HG03175 (cell line): ENCODE measurements around the gene ZBTB16.

Source experiments
- ATAC-seq: cut with Tn5 transposase; IDR thresholded peaks from one replicate; pipeline ENCODE4 v1.9.1; 2021; ENCODE audit warnings: mild to moderate bottlenecking, moderate library complexity; ENCODE audit not compliant: unreplicated experiment

The ZBTB16 gene

DNA sequence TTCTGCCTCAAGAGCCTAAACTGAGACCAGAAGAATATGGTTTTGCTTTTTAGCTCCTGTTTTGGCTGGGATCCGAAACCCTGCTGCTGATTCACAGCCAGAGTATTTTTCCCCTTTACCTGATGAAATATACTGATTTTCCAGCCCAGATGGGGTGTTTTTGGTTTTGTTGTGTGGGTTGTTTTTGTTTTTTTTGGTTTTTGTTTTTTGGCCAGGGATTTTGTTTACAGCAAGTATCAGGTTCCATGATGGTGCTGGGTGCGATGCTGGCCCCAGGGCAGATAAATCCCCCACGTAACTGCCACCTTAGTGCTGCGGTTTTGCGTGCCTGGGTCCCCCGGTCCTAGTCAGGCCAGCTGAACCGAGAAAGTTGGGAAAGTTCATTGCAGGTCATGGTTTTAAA lies 103.7 kb downstream of the ZBTB16 start:
- no peak for ATAC-seq

GRCh38 chr11:114163830-114164401 lies 104.4 kb downstream of the ZBTB16 start:
- ATAC-seq: no peak

GRCh38 chr11:114164546-114164945 lies 105.0 kb downstream of the ZBTB16 start:
- ATAC-seq: no peak

GRCh38 chr11:114165326-114166230 lies 106.1 kb downstream of the ZBTB16 start:
- ATAC-seq: no peak

GRCh38 chr11:114166362-114166761 lies 106.9 kb downstream of the ZBTB16 start:
- no peak for ATAC-seq

DNA sequence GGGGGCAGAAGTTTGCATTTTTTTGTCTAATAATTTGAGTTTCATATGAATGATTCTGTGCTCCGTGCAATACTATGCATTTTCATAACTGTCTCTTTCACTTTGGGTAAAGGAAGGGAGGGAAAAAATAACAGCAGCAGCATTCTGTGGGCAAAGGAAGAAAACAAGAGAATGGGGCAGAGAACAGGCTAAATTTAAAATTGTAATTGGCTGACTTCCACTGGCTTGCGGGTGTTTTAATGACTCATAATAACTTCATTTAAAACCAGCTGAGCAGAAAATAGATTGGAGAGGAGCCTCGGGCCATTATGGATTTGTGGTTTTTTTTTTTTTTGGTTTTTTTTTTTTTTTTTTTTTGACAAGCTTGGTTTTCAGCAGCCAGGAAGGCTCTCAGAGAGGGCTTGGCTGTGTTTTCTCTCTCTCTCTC lies 107.4 kb downstream of the ZBTB16 start:
- no peak for ATAC-seq

DNA sequence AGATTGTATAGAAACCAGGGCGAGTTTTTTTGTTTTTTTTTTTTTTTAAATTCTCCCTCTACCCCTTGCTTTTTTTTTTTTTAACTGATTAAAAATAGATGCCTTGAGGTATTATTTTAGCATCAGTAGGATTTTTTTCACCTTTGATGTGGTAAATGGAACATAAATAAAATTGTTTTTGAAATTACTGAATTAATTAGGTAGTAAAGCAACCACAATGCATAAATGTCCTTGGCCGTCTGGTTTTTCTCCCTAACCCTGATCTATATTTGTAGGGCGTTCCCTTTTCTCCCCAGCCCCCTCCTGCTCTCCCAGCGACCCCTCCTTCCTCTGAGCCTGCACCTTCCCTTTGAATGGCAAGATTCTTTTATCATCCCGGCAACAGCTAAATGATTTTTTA lies 107.8 kb downstream of the ZBTB16 start:
- no peak for ATAC-seq

DNA sequence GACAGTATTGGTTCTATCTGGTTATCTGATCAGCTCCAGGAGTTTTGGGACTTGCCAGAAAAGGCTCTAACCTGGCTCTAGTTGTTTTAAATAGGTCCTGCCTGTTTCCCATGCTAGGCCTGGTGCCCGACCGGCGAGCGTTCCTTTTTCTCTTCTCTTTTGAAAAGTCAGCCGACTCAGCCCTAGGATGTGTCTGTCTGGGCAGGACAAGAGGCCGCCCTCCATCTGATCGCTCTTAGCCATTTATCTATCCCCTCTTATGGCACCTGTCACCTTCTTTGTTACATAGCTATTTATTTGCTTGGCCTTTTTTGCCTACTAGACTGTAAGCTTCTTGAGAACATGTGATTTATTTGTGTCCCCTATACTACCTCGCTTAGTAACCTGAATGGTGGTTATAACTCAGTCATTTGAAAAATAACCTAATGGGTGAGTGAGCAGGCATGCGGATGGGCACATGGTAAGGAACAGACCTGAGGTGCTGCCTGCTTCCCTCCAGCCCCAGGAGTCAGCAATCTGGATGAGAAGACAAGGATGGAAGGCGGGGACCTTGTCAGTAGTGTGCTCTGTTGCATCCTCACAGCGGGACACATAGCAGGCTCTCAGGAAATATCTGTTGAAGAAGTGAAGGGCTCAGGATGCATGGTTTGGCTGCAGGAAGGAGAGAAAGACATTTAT lies 108.4 kb downstream of the ZBTB16 start:
- ATAC-seq: no peak

- ATAC-seq: no peak
Measured at GRCh38 chr11:114168691-114169090, 109.2 kb downstream of the ZBTB16 start.

GRCh38 chr11:114169321-114169749 lies 109.8 kb downstream of the ZBTB16 start:
- ATAC-seq: no peak

DNA sequence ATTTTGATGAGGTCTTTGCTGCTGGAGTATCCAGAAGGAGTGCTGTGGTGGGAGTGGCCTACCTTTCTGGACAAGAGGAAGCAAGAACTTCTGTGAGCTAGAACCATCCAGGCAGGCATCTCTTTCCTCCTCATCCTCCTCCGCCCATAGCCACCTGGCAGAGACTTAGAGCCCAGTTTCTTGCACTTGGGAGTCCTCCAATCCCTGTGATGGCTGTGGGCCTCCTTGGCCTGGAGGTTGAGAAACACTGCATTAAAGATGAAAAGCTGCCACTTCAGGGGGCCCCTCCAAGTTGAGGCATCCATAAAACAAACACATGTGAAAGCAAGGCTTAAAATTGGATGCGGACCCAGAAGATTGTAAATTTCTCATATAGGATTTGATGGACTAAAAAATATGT lies 110.3 kb downstream of the ZBTB16 start:
- ATAC-seq: no peak

GRCh38 chr11:114170226-114170625 lies 110.7 kb downstream of the ZBTB16 start:
- ATAC-seq: no peak

DNA sequence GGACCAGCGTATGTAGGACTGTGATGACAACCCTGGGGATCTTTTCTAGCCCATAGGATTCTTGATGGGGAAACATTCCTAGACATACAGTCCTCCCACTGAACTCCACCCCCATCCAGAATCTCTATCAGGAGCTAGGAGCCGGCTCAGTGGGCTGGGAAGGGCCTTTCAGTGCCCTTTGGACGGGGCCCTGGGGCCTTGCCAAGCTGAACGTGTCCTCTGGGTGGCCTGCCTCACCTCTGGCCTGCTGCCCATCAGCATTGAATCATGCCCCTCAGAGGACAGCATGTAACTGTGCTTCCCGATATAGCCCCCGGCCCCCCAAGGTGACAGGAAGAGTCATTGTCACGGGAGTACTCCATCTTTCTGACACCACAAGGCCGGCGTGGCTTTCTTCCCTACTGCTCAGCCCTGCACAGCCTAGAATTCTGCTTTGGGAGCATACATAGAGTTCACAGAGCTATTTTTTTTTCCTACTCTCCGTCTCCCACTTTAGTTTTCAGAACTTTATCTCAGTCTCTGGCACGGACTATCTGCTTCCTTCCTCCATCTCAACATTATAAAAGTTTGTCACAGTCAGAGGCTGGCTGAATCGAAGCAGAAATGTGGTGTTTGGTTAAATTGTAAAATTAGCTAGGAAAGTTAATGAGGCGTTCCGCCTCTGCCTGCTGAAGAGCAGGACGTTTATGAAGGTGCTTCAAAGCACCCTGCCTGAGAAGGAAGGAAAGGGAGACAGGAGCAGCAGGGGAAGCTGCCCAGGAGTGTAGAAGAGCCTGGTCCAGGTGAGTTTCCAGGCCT lies 111.9 kb downstream of the ZBTB16 start:
- no peak for ATAC-seq

GRCh38 chr11:114172055-114172861 lies 112.7 kb downstream of the ZBTB16 start:
- ATAC-seq: no peak

- no peak for ATAC-seq
Measured at GRCh38 chr11:114172871-114173444, 113.4 kb downstream of the ZBTB16 start.

DNA sequence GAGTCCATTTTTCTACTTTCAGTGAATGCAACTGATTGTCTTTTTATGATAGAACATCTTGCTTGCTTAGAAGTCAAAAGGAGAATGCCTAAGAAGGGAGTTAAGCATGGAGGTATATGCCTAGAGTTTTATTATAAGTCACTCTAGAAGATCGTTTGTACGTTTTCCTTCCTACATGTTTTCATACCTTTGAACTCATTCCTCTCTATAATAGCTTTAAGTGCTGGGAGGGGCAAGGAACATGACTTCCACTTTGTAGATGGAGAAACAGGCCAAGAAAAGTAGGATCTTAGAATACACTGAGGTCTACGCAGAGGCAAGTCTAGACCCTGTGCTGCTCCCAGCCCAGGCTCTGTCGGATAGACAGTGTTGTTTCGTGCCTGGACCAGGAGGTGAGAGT lies 114.3 kb downstream of the ZBTB16 start:
- ATAC-seq: no peak

DNA sequence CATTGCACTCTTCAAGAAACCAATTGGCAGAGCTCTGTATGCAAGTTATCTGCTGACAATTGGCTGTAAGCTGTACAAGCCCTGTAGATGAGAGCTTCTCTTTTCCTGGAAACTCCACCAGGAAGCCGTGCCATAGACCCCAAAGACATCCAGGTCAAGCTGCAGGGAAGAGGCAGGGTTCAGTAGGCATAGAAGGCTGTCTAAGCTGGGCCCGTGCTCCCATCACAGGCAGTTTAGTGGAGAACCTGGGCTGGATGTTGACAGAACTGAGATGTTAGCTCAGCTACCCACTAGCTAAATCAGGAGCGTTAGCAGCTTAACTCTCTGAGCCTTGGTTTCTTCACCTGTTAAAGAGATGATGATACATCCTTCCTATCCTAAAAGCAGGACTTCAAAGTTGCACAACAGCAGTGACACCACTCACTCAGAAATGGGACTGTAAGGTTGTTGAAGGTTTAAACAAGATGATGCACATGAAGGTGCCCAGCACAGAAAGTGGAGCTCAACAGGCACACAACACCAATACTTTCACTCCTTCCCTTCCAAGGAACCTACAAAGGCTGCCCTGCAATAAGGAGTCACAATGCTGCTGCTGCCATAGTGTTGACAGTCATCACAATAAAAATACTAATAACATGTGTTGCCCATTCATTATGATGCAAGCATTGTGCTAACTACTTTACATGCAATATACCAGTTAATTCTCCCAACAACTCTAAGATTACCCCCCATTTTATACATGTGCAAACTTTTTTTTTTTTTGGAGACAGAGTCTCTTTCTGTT lies 115.4 kb downstream of the ZBTB16 start:
- no peak for ATAC-seq

DNA sequence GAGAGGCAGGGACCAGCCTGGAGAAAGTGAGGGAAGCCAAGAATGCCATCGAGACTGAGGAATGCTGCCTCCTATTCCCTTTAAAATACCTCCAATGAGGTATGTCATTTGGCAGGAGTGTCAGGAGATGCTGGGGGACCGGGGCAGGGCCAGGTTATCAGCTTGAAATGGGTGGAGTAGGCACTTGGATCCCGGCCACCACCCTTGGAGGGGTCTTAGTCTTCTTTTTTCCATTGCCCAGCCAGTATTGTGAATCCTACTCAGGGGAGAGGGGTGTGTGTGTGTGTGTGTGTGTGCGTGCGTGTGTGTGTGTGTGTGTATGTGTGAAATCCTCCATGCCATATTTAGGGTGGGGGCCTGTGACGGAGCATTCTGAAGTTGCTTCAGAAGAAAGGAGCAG lies 116.2 kb downstream of the ZBTB16 start:
- no peak for ATAC-seq

DNA sequence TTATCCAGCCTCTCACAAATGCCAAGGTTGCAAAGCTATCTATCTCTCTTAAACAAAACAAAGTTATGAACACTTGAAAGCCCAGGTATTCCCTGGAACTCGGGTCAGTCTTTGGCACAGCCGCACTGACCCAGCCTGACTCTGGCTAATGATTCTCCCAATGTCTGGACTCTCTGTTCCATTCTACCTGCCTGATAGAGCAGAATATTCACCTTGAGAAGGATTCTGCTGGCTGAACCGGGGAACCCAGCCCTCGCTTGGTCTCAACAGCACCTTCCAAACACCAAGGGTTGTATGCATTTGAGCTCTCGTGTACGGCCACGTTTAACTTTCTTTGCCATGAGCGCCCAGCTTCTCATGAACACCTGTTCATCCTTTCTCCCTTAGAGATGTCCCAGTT lies 116.8 kb downstream of the ZBTB16 start:
- ATAC-seq: no peak
